CD4-positive, alpha-beta T cell treated with Interleukin-15 for 1 hour (primary cell): ENCODE results near the gene BMPER.
"Not testable (repeated sequence)": the region's sequence is repeated elsewhere in the genome, so short reads cannot be mapped to it uniquely, and the experiment has no call there.

Experiments
- DNase-seq: peaks from one replicate; pipeline ENCODE4 v3.0.0-alpha.2; 2020

BMPER gene

GRCh38 chr7:34153656-34154270, 248.4 kb downstream of the BMPER start:
- DNase-seq: no peak

GRCh38 chr7:34155220-34155908, 250.0 kb downstream of the BMPER start:
- no peak for DNase-seq

- DNase-seq: no peak
These were observed 251.0 kb downstream of the BMPER start for GRCh38 chr7:34156336-34156735.

GRCh38 chr7:34157137-34157536, 251.8 kb downstream of the BMPER start:
- DNase-seq: no peak

GRCh38 chr7:34158368-34159153, 253.2 kb downstream of the BMPER start:
- DNase-seq: no peak

- no peak for DNase-seq
These were observed 255.0 kb downstream of the BMPER start for GRCh38 chr7:34160261-34160752.

GRCh38 chr7:34162027-34162565, 256.8 kb downstream of the BMPER start:
- no peak for DNase-seq

GRCh38 chr7:34162677-34163076, 257.3 kb downstream of the BMPER start:
- DNase-seq: no peak

- no peak for DNase-seq
These were observed 258.6 kb downstream of the BMPER start for GRCh38 chr7:34163956-34164355.

- DNase-seq: no peak
These were observed 260.1 kb downstream of the BMPER start for GRCh38 chr7:34165466-34165865.

- DNase-seq: no peak
These were observed 260.7 kb downstream of the BMPER start for GRCh38 chr7:34165927-34166550.

- no peak for DNase-seq
These were observed 262.7 kb downstream of the BMPER start for GRCh38 chr7:34168013-34168412.

GRCh38 chr7:34174688-34175616, 269.6 kb downstream of the BMPER start:
- DNase-seq: not testable (repeated sequence)

GRCh38 chr7:34175837-34176236, 270.5 kb downstream of the BMPER start:
- no peak for DNase-seq

GRCh38 chr7:34177476-34177875, 272.1 kb downstream of the BMPER start:
- DNase-seq: no peak

- no peak for DNase-seq
These were observed 276.1 kb downstream of the BMPER start for GRCh38 chr7:34181271-34181958.

GRCh38 chr7:34184466-34184865, 279.1 kb downstream of the BMPER start:
- no peak for DNase-seq

- no peak for DNase-seq
These were observed 282.5 kb downstream of the BMPER start for GRCh38 chr7:34187798-34188307.

- no peak for DNase-seq
These were observed 283.7 kb downstream of the BMPER start for GRCh38 chr7:34189031-34189430.

- no peak for DNase-seq
These were observed 285.0 kb downstream of the BMPER start for GRCh38 chr7:34190299-34190698.

- no peak for DNase-seq
These were observed 285.8 kb downstream of the BMPER start for GRCh38 chr7:34191162-34191561.
